HEK293T (cell line): Measurements from ENCODE around the gene KRTAP10-3.

ENCODE experiments used
- CTCF ChIA-PET: fragments of 350-600 bp; formaldehyde crosslinking; extraction: SDS; loops from one replicate; lab custom pipeline; 2021; ENCODE audit warnings: antibody characterized with exemption, inconsistent platforms; lab: Yijun Ruan, JAX
- POLR2A ChIA-PET: fragments of 350-600 bp; formaldehyde crosslinking; extraction: SDS; loops from one replicate; lab custom pipeline; 2020; ENCODE audit warnings: antibody characterized with exemption, inconsistent platforms; lab: Yijun Ruan, JAX
- DNase-seq: peaks from one replicate; pipeline ENCODE4 v3.0.0; 2012; ENCODE audit warnings: mixed read lengths; ENCODE audit errors: extremely low spot score
- ARNT ChIP-seq: fragments of 450-650 bp; IDR thresholded peaks from 2 replicates; pipeline ENCODE4 v1.6.1; 2017; ENCODE audit warnings: mild to moderate bottlenecking
- BHLHE40 ChIP-seq: fragments of 450-650 bp; IDR thresholded peaks from 2 replicates; pipeline ENCODE4 v1.6.1; 2016; ENCODE audit warnings: mild to moderate bottlenecking, moderate library complexity, borderline replicate concordance
- CTBP1 ChIP-seq: fragments of 450-650 bp; IDR thresholded peaks from 2 replicates; pipeline ENCODE4 v1.6.1; 2016; ENCODE audit warnings: borderline replicate concordance
- ELF4 ChIP-seq: fragments of 450-650 bp; IDR thresholded peaks from 2 replicates; pipeline ENCODE4 v1.6.1; 2017; ENCODE audit warnings: antibody characterized with exemption
- FOXA1 ChIP-seq: fragments of 450-650 bp; IDR thresholded peaks from 2 replicates; pipeline ENCODE4 v1.6.1; 2016; ENCODE audit warnings: mild to moderate bottlenecking
- FOXK2 ChIP-seq: fragments of 450-650 bp; IDR thresholded peaks from 2 replicates; pipeline ENCODE4 v1.6.1; 2016; ENCODE audit warnings: mild to moderate bottlenecking
- FOXM1 ChIP-seq: fragments of 450-650 bp; IDR thresholded peaks from 2 replicates; pipeline ENCODE4 v1.6.1; 2017; ENCODE audit warnings: mild to moderate bottlenecking, borderline replicate concordance
- HDGF ChIP-seq: fragments of 450-650 bp; IDR thresholded peaks from 2 replicates; pipeline ENCODE4 v1.6.1; 2017; ENCODE audit warnings: antibody characterized with exemption, borderline replicate concordance
- L3MBTL2 ChIP-seq: fragments of 450-650 bp; conservative IDR thresholded peaks from 2 replicates; pipeline ENCODE4 v1.6.1; 2016; ENCODE audit warnings: mild to moderate bottlenecking
- LEF1 ChIP-seq: fragments of 450-650 bp; IDR thresholded peaks from 2 replicates; pipeline ENCODE4 v1.6.1; 2017; ENCODE audit warnings: mild to moderate bottlenecking, borderline replicate concordance
- NFRKB ChIP-seq: fragments of 450-650 bp; IDR thresholded peaks from 2 replicates; pipeline ENCODE4 v1.6.1; 2016; ENCODE audit warnings: mild to moderate bottlenecking, moderate library complexity
- SP1 ChIP-seq: fragments of 450-650 bp; IDR thresholded peaks from 2 replicates; pipeline ENCODE4 v1.6.1; 2017
- SUZ12 ChIP-seq: fragments of 450-650 bp; IDR thresholded peaks from 2 replicates; pipeline ENCODE4 v1.6.1; 2016; ENCODE audit warnings: mild to moderate bottlenecking
- TARDBP ChIP-seq: fragments of 450-650 bp; IDR thresholded peaks from 2 replicates; pipeline ENCODE4 v1.6.1; 2016
- ZNF384 ChIP-seq: fragments of 450-650 bp; IDR thresholded peaks from 2 replicates; pipeline ENCODE4 v1.6.1; 2016
- TF ChIP-seq, protein P1 (sequence below): fragments of 450-650 bp; IDR thresholded peaks from 2 replicates; pipeline ENCODE4 v1.6.1; 2016

The KRTAP10-3 gene

DNA sequence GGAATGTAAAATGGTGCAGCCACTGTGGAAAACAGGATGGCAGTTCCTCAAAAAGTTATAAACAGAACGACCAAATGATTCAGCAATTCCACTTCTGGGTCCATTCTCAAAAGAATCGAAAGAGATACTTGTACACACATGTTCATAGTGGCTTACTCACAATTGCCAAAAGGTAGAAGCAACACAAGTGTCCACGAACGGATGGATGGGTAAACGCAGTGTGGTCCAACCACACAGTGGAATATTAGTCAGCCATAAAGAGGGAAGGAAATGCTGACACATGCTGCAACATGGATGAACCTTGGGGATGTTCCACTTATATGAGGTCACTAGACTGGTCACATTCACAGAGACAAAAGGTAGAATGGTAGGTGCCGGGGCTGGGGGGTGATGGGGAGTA is 23.9 kb downstream of the KRTAP10-3 start:
- TF ChIP-seq ELF4 (no peak), LEF1 (no peak), BHLHE40 (no peak), FOXK2 (no peak), HDGF (no peak), ARNT (no peak), FOXA1 (no peak), TARDBP (no peak)
- POLR2A ChIA-PET, result no interaction called here
- DNase-seq, result no peak
- CTCF ChIA-PET, result no interaction called here

DNA sequence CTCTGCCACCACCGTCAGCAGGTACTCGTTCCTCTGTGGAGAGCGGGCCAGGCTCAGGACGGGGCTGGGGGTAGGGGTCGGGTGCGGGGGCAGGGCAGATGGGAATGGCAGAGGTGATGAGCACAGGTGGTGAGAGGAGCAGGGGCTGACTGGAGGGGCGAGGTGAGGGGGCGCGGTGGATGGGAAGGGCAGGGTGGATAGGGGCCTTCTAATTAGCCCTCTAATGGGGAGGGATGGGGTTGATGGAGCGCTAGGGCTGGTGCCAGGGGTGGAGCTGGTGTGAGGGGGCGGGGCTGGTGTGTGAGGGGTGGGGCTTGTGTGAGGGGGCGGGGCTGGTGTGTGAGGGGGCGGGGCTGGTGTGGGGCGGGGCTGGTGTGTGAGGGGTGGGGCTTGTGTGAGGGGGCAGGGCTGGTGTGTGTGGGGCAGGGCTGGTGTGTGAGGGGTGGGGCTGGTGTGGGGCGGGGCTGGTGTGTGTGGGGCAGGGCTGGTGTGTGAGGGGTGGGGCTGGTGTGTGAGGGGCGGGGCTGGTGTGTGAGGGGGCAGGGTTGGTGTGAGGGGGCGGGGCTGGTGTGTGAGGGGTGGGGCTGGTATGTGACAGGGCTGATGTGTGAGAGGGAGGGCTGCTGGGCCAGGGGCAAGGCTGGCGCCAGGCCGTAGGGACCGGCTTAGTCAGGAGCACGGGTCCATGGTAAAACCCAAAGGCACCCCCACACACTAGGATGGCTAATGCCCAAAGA is 24.5 kb downstream of the KRTAP10-3 start:
- ChIA-PET CTCF (no interaction called here), POLR2A (no interaction called here)
- no peak for TF ChIP-seq TARDBP
- DNase-seq, result peak; percentile 38

DNA sequence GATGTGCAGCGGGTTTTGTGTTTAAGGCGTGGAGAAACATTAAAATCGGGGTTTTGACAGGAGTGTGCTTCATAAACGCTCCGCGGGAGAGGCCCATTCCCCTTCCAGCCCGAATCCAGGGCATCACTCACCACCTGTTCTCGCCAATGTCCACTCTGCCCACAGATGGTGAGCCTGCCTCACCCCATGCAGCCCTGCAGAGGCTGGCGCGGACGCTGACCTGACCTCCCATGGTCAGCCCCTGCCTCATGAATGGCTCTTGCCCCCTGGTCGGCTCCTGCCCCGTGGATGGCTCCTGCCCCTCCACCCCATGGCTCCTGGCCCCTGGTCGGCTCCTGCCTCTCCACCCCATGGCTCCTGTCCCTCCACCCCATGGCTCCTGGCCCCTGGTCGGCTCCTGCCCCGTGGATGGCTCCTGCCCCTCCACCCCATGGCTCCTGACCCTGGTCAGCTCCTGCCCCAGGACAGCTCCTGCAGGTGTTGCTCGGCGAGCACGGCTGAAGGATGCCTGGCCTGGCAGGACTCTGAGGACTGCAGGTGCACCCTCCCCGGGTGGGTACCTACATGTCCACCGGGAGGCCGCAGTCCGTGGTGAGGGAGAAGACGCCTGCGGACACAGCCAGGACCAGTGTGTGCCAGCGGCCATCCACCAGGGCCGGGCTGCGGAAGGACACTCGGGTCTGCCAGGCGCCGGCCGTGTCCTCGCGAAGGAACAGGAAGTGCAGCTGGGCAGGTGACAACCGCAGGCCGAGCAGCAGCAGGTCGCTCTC is 25.3 kb downstream of the KRTAP10-3 start:
- TF ChIP-seq ELF4 (no peak), TARDBP (no peak), HDGF (no peak), FOXA1 (no peak), ARNT (no peak), SP1 (no peak), SUZ12 (no peak), NFRKB (no peak), LEF1 (no peak), ZNF384 (no peak), FOXK2 (no peak), L3MBTL2 (no peak), CTBP1 (no peak)
- TF ChIP-seq, protein P1, sequence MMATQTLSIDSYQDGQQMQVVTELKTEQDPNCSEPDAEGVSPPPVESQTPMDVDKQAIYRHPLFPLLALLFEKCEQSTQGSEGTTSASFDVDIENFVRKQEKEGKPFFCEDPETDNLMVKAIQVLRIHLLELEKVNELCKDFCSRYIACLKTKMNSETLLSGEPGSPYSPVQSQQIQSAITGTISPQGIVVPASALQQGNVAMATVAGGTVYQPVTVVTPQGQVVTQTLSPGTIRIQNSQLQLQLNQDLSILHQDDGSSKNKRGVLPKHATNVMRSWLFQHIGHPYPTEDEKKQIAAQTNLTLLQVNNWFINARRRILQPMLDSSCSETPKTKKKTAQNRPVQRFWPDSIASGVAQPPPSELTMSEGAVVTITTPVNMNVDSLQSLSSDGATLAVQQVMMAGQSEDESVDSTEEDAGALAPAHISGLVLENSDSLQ, result no peak
- no peak for DNase-seq
- ChIA-PET CTCF (no interaction called here), POLR2A (no interaction called here)

DNA sequence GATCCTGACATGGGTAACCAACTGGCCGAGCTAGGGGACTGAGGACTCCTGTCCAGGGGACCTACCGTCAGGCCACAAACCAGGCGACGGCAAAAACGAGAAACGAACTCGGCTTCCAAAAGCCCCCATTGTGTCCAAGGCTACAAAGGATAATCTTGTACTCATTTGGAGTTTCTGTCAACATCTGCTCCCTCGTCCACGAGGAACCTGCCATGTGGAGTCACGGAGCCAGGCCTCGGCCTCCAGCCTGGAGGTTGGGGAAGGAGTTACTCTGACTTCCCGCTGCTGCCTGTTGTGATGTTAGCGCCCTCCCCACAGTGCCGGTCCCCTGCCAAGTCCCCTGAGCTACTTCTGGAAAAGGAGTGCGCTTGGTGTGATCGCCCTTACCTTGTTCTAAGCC is 25.9 kb downstream of the KRTAP10-3 start:
- no peak for DNase-seq
- CTCF ChIA-PET, result no interaction called here
- TF ChIP-seq ELF4 (no peak), FOXM1 (no peak), BHLHE40 (no peak), HDGF (no peak), NFRKB (no peak), SUZ12 (no peak), ZNF384 (no peak), SP1 (no peak), ARNT (no peak), FOXK2 (no peak)
- POLR2A ChIA-PET, result no interaction called here

DNA sequence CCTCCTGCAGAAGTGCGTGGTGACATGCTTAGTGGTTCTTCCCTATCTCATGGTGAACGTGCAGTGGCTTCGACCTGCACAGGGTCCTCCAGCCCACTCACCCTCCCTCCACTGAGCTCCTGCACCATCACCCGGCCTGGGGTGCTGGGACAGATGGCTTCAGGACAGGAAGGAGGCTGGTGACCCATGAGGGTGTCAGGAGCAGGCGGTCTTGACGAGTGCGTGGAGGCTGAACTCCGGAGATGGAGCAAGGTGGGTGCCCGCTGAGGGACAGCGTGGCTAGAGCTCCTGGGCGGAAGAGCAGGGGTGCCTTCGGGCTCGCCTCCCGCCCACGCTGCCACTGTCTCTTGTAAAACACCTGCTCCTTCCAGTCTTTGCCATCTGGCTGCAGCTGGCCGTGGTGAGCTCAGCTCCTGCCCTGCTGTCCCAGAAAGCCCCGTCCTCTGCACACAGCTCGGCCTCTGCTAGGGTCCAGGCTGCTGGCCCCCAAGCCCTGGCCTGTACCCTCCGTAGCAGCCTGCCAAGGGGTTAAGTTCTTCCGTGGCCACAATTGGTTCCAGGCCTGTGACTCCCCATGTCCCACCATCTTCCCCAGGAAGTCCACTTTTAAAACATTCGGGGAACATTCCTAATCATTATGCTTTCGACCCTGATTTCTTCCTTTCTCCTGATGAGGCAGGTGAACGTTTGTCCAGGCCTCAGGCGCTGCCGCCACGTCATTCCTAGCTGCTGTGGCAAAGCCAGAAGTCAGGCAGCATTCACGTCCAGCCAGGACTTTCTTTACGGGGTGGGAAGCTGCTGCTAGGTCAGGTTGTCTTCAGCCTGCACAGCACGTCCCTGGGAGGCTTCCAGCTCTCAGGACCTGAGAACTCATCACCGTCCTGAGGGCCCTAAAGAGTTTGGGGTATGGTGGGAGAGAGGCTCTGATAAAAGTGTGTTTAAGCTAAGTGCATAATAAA is 26.7 kb downstream of the KRTAP10-3 start:
- no peak for DNase-seq
- TF ChIP-seq SP1 (no peak), TARDBP (no peak), NFRKB (no peak), CTBP1 (no peak), L3MBTL2 (no peak), FOXK2 (no peak), FOXA1 (no peak), ELF4 (no peak), LEF1 (no peak)
- TF ChIP-seq, protein P1, result no peak
- ChIA-PET CTCF (no interaction called here), POLR2A (no interaction called here)

DNA sequence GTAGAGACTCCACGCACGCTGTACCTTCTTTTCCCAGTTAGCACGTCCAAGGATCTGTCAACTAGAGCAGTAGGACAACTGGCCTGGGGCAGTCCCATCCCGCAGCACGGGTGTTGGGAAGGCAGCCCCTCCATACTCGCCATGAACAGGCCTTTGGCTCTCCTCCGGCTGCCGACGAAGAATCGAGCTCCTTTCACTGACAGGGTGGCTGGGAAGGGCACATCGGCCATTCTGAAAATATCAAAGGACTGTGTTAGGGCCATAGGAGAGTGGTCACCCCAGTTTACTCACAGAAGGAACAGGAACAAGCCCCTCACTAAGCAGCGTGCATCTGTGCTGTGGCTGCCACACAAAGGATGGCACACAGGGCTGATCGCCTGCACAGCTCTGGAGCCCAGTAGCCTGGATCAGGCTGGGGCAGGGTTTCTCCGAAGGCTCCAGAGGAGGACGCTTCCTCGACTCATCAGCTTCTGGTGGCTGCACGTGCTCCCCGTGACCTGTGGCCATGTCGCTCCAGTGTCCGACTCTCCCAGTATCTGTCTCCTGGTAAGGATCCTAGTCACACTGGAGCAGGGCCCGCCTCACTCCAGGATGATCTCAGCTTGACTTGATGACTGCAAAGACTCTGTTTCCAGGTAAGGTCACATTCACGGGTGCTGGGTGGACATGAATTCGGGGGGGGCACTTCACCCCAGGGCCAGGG is 27.5 kb downstream of the KRTAP10-3 start:
- POLR2A ChIA-PET, result no interaction called here
- CTCF ChIA-PET, result no interaction called here
- DNase-seq, result no peak
- TF ChIP-seq FOXK2 (no peak), CTBP1 (no peak), L3MBTL2 (no peak), NFRKB (no peak)
